Left renal cortex interstitium (tissue), 4 donors: Measurements from ENCODE around the gene EGFL8. TPM values are rescaled to one million over a fixed set of nuclear protein-coding genes. Genes with fewer than 3 reads are reported as not detected.
"Not testable (repeated sequence)": the region's sequence is repeated elsewhere in the genome, so short reads cannot be mapped to it uniquely, and the experiment has no call there.

Experiments
- DNase-seq, 4 donors: peaks; one replicate each; pipeline ENCODE4 v3.0.0-alpha.2; 2013; ENCODE audit warnings: low read depth in 4 of 4, low spot score in 2 of 4, missing footprints in 1 of 4
- polyA plus RNA-seq, 4 donors: library from polyadenylated mRNA; unstranded; fragments of 120-200 nt; gene quantifications; one replicate each; pipeline ENCODE4 v1.2.1, GENCODE V29; 2013; ENCODE audit not compliant: insufficient read length in 4 of 4

Gene EGFL8
- polyA plus RNA-seq, 4 donors = 12.0 to 46.0 (median 32.2) TPM

DNA sequence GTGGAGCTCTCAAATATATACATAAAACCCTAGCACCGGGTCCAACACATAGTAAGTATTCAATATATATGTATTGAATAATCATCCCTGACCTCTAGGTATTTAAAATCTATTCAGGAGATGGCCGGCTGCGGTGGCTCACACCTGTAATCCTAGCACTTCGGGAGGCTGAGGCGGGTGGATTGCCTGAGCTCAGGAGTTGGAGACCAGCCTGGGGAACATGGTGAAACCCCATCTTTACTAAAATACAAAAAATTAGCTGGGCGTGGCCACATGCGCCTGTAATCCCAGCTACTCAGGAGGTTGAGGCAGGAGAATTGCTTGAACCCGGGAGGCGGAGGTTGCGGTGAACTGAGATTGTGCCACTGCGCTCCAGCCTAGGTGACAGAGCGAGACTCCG is 28.7 kb downstream of the EGFL8 start:
- DNase-seq = not testable (repeated sequence)

DNA sequence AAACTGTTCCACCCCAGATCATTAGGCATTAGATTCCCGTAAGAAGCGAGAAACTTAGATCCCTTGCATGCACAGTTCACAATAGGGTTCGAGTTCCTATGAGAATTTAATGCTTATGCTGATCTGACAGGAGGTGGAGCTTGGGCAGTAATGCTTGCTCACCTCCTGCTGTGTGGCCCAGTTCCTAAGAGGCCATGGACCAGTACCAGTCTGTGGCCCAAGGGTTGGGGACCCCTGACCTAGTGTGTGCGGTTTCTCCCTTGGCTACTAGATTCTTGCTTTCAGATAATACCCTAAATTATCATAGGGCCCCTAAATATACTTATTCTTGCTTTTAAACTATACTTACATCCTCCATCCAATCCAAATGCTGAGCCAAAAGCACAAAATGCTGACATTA is 30.0 kb downstream of the EGFL8 start:
- no peak for DNase-seq

- DNase-seq = no peak
Measured at GRCh38 chr6:32194825-32195651, 30.6 kb downstream of the EGFL8 start.

DNA sequence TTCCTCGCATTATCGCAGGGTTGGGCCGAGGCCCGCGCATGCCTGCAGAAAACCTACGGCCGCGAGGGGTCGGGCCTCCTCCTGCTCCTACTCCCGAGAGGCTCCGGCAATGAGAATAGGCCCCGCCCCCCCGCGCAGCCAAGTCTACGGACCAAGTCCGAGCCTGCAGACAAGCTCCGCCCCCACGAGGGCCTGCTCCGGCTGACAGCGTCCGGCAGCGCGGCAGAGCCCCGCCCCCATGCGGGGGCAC is 31.2 kb downstream of the EGFL8 start:
- DNase-seq = peak; percentile 96 to 99 (median 99)

- peak; percentile 83 to 91 (median 83) for DNase-seq
Measured at GRCh38 chr6:32195902-32196681, 31.7 kb downstream of the EGFL8 start.

DNA sequence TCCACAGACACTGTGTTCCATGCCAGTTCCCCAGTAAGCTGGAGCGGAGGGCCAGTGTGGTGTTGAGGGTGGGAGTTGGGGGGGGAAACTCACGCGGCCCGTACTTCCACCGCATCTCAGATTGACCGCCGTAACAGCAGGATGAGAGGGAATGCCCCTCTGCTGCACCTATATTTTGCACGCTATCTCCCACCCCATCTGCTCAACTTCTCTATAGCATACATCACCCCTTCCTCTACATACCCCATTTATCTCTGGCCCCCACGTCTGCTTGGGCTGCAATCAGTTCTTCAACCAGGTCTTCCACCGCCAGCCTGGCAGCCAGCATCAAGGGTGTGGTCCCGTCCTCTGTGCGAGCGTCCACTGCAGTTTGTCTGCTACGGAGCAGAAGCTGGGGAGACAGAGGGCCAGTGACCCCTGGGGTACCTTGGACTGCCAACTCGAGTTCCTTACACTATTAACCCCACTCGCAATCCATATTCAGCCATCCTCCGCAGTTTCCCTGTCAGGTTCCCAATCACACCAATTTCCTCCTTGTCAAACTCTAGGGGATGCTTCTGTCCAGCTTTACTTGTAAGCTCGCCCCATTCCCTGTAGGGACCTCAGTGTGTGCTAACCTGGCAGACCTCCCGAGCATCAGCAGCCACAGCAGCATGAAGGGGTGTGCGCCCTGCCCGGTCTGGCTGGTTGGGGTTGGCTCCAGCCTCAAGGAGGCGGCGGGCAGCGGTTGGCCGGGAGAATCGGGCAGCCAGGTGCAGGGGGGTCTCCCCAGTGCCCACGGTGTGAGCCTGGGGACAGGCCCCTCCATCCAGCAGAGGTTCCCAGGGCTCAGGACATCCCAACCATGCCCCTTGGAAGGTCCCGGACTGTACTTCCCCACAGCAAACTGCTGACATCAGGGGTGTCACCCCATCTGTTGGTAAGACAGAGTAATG is 32.6 kb downstream of the EGFL8 start:
- DNase-seq = no peak

- DNase-seq = no peak
Measured at GRCh38 chr6:32198345-32198696, 33.9 kb downstream of the EGFL8 start.

- DNase-seq = no peak
Measured at GRCh38 chr6:32198866-32199265, 34.5 kb downstream of the EGFL8 start.

DNA sequence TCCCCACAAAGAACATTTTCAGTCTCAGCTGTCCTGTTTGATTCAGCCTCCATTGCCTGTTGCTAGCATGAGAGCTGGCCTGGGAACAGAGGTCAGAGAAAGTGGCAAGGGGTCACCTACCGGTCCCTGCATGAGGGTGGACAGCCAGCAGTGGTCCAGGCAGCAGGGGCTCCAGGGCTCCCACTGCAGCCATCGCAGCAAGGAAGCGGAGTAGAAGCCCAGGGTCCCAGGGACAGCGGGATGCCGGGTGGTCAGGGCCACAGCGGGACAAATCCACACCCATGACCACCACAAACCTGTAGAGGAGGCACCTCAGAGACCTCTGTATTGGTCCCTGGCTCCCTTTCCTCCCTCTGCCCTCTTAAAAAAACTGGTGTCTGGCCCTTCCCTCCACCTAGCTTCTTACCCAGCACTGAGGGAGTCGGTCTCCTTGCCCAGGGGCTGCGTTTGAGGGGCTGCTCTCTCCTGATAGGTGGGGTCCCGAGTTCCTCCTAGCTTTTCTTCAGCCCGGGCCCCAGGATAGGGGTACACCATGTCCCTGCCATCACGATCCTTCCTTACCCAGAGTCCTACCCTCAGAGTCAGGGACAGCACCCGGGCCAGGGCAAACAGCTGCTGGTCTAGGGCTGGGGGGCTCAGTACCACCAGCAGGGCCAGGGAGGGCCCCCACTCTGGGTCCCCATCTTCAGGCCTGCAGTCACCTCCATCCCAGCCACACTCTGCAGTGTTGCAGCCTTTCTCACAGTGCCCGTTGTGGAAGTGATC is 36.5 kb downstream of the EGFL8 start:
- DNase-seq = no peak

- no peak for DNase-seq
Measured at GRCh38 chr6:32202186-32202585, 37.8 kb downstream of the EGFL8 start.

GRCh38 chr6:32203426-32204267 is 39.3 kb downstream of the EGFL8 start:
- no peak for DNase-seq

GRCh38 chr6:32204268-32204715 is 39.9 kb downstream of the EGFL8 start:
- no peak for DNase-seq

DNA sequence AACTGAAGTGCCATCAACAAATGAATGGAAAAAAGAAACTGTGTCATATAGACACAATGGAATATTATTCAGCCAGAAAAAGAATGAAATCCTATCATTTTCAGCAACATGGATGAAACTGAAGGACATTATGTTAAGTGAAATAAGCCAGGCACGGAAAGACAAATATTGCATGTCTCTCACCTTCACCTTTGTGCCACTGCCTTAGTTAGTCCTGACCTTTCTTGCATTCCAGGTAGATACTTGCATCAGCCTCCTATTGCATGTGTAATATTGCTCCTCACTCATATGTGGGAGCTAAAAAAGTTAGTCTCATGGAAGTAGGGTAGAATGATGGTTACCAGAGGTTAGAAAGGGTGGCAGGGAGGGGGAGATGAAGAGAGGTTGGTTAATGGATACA is 44.6 kb downstream of the EGFL8 start:
- DNase-seq = no peak

DNA sequence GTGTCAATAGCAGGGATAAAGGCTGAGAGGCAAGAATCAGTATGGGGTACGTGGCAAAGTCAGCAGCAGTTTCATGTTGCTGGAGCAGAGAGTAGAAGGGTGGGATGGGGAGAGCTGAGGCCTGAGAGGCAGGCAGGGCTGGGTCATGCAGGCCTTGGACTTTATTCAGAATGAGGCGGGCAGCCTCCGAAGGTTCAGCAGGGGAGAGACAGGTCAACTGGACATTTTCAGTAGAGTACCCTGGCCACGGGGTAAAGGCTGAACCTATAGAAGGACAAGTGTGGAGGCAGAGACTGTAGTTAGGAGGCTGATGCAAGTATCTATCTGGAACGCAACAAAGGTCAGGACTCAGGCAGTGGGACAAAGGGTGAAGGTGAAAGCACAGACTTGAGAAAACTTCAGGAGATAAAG is 45.8 kb downstream of the EGFL8 start:
- DNase-seq = no peak

DNA sequence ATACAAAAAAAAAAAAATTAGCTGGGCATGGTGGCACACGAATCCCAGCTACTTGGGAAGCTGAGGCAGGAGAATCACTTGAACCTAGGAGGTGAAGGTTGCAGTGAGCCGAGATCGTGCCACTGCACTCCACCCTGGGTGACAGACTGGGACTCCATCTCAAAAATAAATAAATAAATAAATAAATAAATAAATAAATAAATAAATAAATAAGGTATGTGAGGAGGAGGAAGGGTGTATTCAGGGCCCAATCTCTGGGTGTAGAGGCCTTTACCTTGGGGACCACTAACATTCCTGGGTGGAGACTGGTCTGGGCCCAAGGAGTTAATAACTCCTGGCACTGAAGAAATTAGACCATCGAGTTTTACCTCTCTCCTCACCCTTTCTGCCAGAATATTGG is 47.0 kb downstream of the EGFL8 start:
- not testable (repeated sequence) for DNase-seq

- no peak for DNase-seq
Measured at GRCh38 chr6:32212076-32212760, 47.8 kb downstream of the EGFL8 start.

DNA sequence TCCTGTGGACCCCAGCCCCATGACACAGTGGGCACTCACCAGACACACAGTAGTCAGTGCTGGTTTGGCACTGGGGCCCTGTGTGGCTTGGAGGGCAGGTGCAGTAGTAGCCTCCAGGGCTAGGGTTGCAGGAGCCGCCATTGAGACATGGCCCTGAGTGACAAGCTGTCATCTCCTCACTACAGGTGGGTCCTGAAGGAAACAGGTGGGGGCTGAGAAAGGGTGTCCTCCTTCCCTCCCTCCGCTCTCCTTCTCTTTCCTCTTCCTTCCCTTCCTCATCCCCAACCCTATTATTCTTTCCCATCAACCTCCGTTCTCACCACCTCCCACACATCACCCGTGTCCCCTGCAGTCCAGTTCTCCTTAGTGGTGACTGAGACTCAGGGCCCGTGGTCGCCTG is 49.3 kb downstream of the EGFL8 start:
- DNase-seq = no peak

DNA sequence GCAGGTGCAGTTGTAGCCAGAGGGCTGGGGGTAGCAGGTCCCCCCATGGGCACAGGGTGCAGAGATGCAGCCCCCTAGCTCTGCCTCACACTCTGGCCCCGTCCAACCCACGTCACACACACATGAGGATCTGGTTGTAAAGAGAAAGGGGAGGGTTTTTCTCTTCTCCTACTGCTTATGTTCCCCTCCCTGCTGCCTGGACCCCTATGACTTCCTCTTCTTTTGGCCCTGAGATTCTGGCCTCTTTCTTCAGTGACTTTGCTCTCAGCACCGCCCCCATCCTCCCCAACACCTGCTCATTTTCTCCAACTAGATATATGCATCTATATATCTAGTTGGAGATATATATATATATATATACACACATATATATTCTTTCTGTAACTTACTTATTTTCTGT is 49.7 kb downstream of the EGFL8 start:
- DNase-seq = no peak

DNA sequence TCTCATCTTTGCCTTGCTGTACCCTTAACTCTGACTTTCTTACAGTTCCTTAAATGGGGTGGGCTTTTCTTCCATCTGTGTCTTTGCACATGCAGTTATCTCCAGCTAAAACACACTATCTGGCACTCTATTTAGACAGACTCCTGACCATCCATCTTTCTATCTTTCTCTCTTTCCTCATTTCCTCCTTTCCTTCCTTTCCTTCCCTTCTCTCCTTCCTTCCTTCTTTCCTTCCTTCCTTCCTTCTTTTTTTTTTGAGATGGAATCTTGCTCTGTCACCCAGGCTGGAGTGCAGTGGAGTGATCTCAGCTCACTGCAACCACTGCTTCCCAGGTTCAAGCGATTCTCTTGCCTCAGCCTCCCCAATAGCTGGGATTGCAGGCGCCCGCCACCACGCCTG is 51.2 kb downstream of the EGFL8 start:
- no peak for DNase-seq
